ENCODE results near the gene MFN2. TPM values are rescaled to one million over a fixed set of nuclear protein-coding genes. Genes with fewer than 3 reads are reported as not detected.
A peak's percentile ranks its signal among the peaks of the same experiment; 100 is the strongest.

MFN2 gene
- total RNA-seq, 4 donors from 2014 or later: 176 to 282 (median 217) TPM

DNA sequence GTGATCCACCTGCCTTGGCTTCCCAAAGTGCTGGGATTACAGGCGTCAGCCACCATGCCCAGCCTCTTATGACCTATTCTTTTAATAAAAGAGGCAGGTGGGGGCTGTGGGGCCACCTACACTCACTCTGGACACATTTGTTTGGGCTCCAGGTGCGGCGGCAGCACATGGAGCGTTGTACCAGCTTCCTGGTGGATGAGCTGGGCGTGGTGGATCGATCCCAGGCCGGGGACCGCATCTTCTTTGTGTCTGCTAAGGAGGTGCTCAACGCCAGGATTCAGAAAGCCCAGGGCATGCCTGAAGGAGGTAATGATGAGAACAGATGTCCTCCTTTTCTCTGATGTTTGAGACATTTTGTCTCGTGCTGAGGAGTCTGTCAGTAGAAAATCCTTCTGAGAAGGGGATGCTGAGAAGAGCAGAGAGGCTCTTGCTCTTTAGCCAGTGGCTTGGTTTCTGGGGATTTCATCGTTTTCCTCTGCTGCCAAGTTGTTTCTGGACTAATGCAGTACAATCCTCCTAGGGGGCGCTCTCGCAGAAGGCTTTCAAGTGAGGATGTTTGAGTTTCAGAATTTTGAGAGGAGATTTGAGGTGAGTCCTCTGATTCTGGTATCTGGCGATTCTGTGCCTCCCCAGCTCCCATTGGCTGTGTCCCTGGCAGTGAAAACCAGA is 21.1 kb downstream of the MFN2 start:
- no peaks in the 10 kb centered on the region for H3K4me1 ChIP-seq
- TF ChIP-seq, protein P1, sequence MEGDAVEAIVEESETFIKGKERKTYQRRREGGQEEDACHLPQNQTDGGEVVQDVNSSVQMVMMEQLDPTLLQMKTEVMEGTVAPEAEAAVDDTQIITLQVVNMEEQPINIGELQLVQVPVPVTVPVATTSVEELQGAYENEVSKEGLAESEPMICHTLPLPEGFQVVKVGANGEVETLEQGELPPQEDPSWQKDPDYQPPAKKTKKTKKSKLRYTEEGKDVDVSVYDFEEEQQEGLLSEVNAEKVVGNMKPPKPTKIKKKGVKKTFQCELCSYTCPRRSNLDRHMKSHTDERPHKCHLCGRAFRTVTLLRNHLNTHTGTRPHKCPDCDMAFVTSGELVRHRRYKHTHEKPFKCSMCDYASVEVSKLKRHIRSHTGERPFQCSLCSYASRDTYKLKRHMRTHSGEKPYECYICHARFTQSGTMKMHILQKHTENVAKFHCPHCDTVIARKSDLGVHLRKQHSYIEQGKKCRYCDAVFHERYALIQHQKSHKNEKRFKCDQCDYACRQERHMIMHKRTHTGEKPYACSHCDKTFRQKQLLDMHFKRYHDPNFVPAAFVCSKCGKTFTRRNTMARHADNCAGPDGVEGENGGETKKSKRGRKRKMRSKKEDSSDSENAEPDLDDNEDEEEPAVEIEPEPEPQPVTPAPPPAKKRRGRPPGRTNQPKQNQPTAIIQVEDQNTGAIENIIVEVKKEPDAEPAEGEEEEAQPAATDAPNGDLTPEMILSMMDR (IDR thresholded peaks at IDR 0.05 in 4 of 5, conservative IDR thresholded peaks at IDR 0.05 in 1 of 5): peak in 1 of 5 experiments; percentile 42
- TF ChIP-seq POLR2A (IDR thresholded peaks at IDR 0.05): no peak
- in situ Hi-C loops (cut with MboI; ENCODE audit: low sequenced_read_pairs in 4 of 4) (no loop called here), intact Hi-C loops (cut with DNase I; ENCODE audit: low total_unique reads) (no loop called here)
- no peak overlapping the region for H3K4me3 ChIP-seq
- H3K36me3 ChIP-seq: peaks cover 6 to 96% of the 10 kb centered on the region in 2 donors
- H3K27me3 ChIP-seq: no peaks in the 10 kb centered on the region
- H3K27ac ChIP-seq: peak overlapping the region in 3 of 4 donors; percentile 12 to 63 (median 13)
- ATAC-seq: no peak
- no peaks in the 10 kb centered on the region for H3K9me3 ChIP-seq
- no peak for DNase-seq

DNA sequence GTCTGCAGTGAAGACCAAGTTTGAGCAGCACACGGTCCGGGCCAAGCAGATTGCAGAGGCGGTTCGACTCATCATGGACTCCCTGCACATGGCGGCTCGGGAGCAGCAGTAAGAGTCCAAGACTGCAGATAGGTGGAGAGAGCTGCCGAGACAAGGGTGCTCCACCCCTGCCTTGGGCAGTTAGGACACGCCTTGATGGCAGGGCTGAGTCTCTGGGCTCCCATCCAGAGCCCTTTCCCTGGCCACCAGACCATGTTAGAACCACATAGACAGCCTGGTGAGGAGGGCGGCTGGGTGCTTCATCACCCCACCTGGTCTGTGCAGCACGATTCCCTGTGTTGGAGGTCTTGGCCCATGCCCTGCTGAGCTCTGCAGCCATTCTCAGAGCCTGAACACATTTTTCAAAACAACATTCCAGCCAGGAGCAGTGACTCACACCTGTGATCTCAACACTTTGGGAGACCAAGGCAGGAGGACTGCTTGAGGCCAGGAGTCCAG is 21.8 kb downstream of the MFN2 start:
- no peak for TF ChIP-seq POLR2A (IDR thresholded peaks at IDR 0.05)
- TF ChIP-seq, protein P1 (IDR thresholded peaks at IDR 0.05 in 4 of 5, conservative IDR thresholded peaks at IDR 0.05 in 1 of 5): no peak
- Histone ChIP-seq H3K9me3 (no peaks in the 10 kb centered on the region), H3K27ac (peak overlapping the region in 3 of 4 donors; percentile 1 to 63 (median 13)), H3K4me3 (no peak overlapping the region), H3K36me3 (peaks cover 8 to 96% of the 10 kb centered on the region in 2 donors), H3K4me1 (no peaks in the 10 kb centered on the region), H3K27me3 (no peaks in the 10 kb centered on the region)
- DNase-seq (peak in 1 of 2 donors; percentile 56), ATAC-seq (peak in 1 of 2 donors; percentile 27)
- in situ Hi-C loops (cut with MboI; ENCODE audit: low sequenced_read_pairs in 4 of 4): no loop called here
- intact Hi-C loops (cut with DNase I; ENCODE audit: low total_unique reads): no loop called here

DNA sequence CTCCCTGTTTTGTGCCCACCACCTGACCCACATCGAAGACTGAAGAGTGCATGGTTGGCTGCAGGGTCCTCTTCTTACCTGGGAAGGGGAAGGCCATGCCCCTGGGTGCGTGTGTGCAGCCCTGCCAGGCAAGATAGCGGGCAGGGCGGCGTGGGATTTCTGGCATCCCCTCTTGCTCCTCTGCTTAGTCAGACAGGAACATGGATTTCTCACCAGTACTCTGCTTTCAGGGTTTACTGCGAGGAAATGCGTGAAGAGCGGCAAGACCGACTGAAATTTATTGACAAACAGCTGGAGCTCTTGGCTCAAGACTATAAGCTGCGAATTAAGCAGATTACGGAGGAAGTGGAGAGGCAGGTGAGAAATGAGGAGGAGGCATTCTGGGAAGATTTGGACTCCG is 23.5 kb downstream of the MFN2 start:
- Histone ChIP-seq H3K9me3 (no peaks in the 10 kb centered on the region), H3K27me3 (no peaks in the 10 kb centered on the region), H3K4me1 (no peaks in the 10 kb centered on the region), H3K36me3 (peaks cover 10 to 87% of the 10 kb centered on the region in 2 donors), H3K27ac (peak overlapping the region in 1 of 4 donors; percentile 44), H3K4me3 (no peak overlapping the region)
- in situ Hi-C loops (cut with MboI; ENCODE audit: low sequenced_read_pairs in 4 of 4): no loop called here
- TF ChIP-seq POLR2A (IDR thresholded peaks at IDR 0.05): no peak
- TF ChIP-seq, protein P1 (IDR thresholded peaks at IDR 0.05 in 4 of 5, conservative IDR thresholded peaks at IDR 0.05 in 1 of 5): no peak
- no peak for ATAC-seq
- no peak for DNase-seq
- intact Hi-C loops (cut with DNase I; ENCODE audit: low total_unique reads): no loop called here

DNA sequence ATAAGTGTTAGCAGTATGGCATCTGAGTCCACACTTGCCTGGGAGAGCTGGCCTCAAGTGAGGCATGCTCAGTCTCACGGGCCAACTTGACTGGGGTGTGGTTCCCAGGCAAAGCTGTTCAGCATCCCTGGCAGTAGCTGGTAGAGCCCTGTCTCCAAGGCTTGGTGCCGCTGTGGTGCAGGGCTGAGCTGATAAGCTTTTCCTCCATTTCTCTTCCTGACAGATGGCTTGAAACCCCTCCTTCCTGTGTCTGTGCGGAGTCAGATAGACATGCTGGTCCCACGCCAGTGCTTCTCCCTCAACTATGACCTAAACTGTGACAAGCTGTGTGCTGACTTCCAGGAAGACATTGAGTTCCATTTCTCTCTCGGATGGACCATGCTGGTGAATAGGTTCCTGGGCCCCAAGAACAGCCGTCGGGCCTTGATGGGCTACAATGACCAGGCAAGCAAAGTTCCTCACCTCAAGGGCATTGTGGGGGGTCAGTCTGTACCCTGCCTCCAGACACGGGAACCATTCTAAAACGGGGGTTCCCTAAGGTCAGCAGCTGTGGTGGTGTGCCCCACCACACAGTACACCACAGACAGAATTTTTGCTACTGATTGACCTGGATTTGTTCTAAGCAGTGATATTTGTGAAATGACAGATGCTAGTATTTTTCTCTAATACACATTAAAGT is 25.4 kb downstream of the MFN2 start:
- peak overlapping the region in 3 of 4 donors; percentile 22 to 44 (median 37) for H3K27ac ChIP-seq
- in situ Hi-C loops (cut with MboI; ENCODE audit: low sequenced_read_pairs in 4 of 4): no loop called here
- no peak for ATAC-seq

More for the DNA sequence above, 25.4 kb downstream of the MFN2 start:
- no peaks in the 10 kb centered on the region for H3K4me1 ChIP-seq
- DNase-seq: no peak
- intact Hi-C loops (cut with DNase I; ENCODE audit: low total_unique reads): no loop called here
- no peaks in the 10 kb centered on the region for H3K27me3 ChIP-seq
- H3K36me3 ChIP-seq: peaks cover 10 to 87% of the 10 kb centered on the region in 2 donors
- H3K9me3 ChIP-seq: no peaks in the 10 kb centered on the region
- no peak for TF ChIP-seq POLR2A (IDR thresholded peaks at IDR 0.05)
- TF ChIP-seq, protein P1 (IDR thresholded peaks at IDR 0.05 in 4 of 5, conservative IDR thresholded peaks at IDR 0.05 in 1 of 5): no peak
- H3K4me3 ChIP-seq: no peak overlapping the region

Data from gastrocnemius medialis (tissue), 4 donors.